Upper lobe of left lung (tissue), 6 donors: ENCODE results near the gene CAPN3. TPM values are rescaled to one million over a fixed set of nuclear protein-coding genes. Genes with fewer than 3 reads are reported as not detected.
A peak's percentile ranks its signal among the peaks of the same experiment; 100 is the strongest.

Experiments
- ATAC-seq, 2 donors: fragments of 200-7000 bp; cut with Tn5 transposase; one replicate each; pipeline ENCODE4 v1.9.1; 2022; ENCODE audit warnings: mild to moderate bottlenecking in 2 of 2, moderate library complexity in 2 of 2; ENCODE audit not compliant: low FRiP score in 2 of 2
- DNase-seq, 2 donors: peaks; one replicate each; pipeline ENCODE4 v3.0.0-alpha.2; 2019 to 2020
- H3K27ac ChIP-seq, 4 donors: fragments of 200-600 bp; sonication (generic); one replicate each; pipeline ENCODE4 v1.5.1; 2016 to 2019
- H3K27me3 ChIP-seq, 4 donors: fragments of 200-600 bp; sonication (generic); one replicate each; pipeline ENCODE4 v1.5.1; 2017 to 2019
- H3K36me3 ChIP-seq, 4 donors: fragments of 200-600 bp; sonication (generic); one replicate each; pipeline ENCODE4 v1.5.1; 2016 to 2019
- H3K4me1 ChIP-seq, 4 donors: fragments of 200-600 bp; sonication (generic); one replicate each; pipeline ENCODE4 v1.5.1; 2018 to 2019
- H3K4me3 ChIP-seq, 4 donors: fragments of 200-600 bp; sonication (generic); one replicate each; pipeline ENCODE4 v1.5.1; 2017 to 2019; ENCODE audit warnings: mild to moderate bottlenecking in 2 of 4, moderate library complexity in 1 of 4
- H3K9me3 ChIP-seq, 4 donors: fragments of 200-600 bp; sonication (generic); one replicate each; pipeline ENCODE4 v1.5.1; 2018 to 2019
- CTCF ChIP-seq, 6 experiments: fragments of 450-650 bp in 4 of 6; fragments of 200-600 bp in 2 of 6; sonication (generic) in 2 of 6; IDR thresholded peaks; one replicate each; pipeline ENCODE4 v1.5.1; 2016 to 2019; ENCODE audit warnings: antibody characterized with exemption in 6 of 6
- EP300 ChIP-seq, 4 donors: sonication (generic); formaldehyde crosslinking; IDR thresholded peaks; one replicate each; pipeline ENCODE4 v1.5.1; 2017; ENCODE audit warnings: antibody characterized with exemption in 4 of 4, control low read depth in 2 of 4
- POLR2A ChIP-seq, 4 donors: fragments of 450-650 bp; IDR thresholded peaks; one replicate each; pipeline ENCODE4 v1.5.1; 2016 to 2017; ENCODE audit warnings: antibody characterized with exemption in 4 of 4, mild to moderate bottlenecking in 2 of 4
- POLR2AphosphoS5 ChIP-seq, 2 donors: sonication (generic); formaldehyde crosslinking; IDR thresholded peaks; one replicate each; pipeline ENCODE4 v1.5.1; 2017; ENCODE audit warnings: antibody characterized with exemption in 2 of 2
- WGBS, 2 donors: methylation state at CpG; one replicate each; pipeline ENCODE4 v1.1.5; 2017 to 2018; 5-methylcytosine and 5-hydroxymethylcytosine counted together
- total RNA-seq, 6 donors: library from RNA; depleted of rRNA in 4 of 6; stranded (reverse); fragments of >200 nt in 4 of 6; gene quantifications; one replicate each; pipeline versions ENCODE4 v1.1.0 to v1.2.1, GENCODE V29; 2016 to 2021
- donor health status: DM: no; HTN: no; CAD: no; lungs with moderate emphysema.
- donor health status: DM: no; HTN: yes; CAD: no; lungs with severe emphysema.

CAPN3 gene
- total RNA-seq, 6 donors from 2014 or later: 24.0 to 369 (median 54.3) TPM

DNA sequence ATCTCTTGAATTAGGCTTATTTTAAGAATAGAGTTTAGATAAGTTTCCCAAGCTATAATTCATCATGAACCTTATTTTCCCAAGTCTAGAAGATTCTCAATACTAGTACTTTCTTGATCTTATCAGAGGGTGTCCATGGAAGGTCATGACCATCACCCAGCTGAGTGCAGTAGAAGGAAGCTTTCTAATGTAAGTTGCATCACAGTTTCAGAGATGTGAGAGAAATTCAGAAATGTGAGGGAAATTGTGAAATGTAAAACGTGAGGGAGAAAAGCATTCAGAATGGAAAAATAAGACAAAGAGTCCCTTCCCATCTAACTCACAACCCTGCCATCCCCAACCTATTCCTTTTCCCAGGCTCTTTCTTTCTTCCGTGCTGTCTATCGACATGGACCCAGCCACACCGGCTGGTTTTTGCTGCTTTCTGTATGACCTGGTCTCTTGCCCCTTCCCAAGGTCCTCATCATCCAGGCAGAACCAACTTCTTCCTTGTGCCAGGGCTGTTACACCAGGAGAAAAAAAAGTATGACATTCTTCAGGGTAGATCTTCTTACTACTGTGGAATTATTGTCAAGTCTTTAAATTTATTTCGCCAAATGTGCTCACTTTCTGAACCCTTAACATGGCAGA, 6.7 kb downstream of the CAPN3 start:
- Histone ChIP-seq H3K4me1 (peaks cover 0 to 14% (median 9%) of the 10 kb centered on the region in 4 donors), H3K27me3 (no peaks in the 10 kb centered on the region), H3K9me3 (no peaks in the 10 kb centered on the region), H3K36me3 (peaks cover 0 to 4% (median 0%) of the 10 kb centered on the region in 4 donors), H3K4me3 (no peak overlapping the region), H3K27ac (peak overlapping the region in 1 of 4 donors; percentile 53)
- no peak for TF ChIP-seq POLR2A (IDR thresholded peaks at IDR 0.05)
- no peak for ATAC-seq
- 85 to 86% methylated on average over 5 of the region's 5 CpGs for WGBS, 2 donors
- no peak for DNase-seq

DNA sequence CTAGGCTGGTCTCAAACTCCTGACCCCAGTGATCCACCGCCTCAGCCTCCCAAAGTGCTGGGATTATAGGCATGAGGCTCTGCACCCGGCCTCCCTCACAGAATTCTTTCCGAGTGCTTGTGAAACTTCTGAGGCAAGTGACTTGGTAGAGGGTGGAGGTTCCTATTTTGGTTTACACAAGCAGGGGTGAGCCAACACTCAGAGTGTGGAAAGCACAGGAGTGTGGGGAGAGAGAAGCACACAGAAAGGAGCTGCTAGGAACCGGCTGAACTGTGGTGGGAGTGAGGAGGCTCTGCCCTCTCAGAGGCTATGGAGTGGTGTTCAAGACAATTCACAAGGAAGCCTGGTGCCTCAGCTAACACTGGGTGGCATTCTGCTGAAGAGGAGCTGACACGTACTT, 7.7 kb downstream of the CAPN3 start:
- Histone ChIP-seq H3K4me3 (no peak overlapping the region), H3K27ac (peak overlapping the region in 2 of 4 donors; percentile 37 to 53), H3K4me1 (peaks cover 0 to 14% (median 9%) of the 10 kb centered on the region in 4 donors), H3K36me3 (no peaks in the 10 kb centered on the region), H3K27me3 (no peaks in the 10 kb centered on the region), H3K9me3 (no peaks in the 10 kb centered on the region)
- WGBS, 2 donors: 32 to 34% methylated on average over 4 to 5 of the region's 5 CpGs
- DNase-seq: peak in 1 of 2 donors; percentile 79
- ATAC-seq: peak; percentile 65 to 71
- peak in 1 of 2 donors; percentile 51 for TF ChIP-seq POLR2AphosphoS5 (IDR thresholded peaks at IDR 0.05)
- TF ChIP-seq EP300 (IDR thresholded peaks at IDR 0.05): no peak

GRCh38 chr15:42368096-42368495, 8.8 kb downstream of the CAPN3 start:
- Histone ChIP-seq H3K36me3 (no peaks in the 10 kb centered on the region), H3K4me3 (no peak overlapping the region), H3K4me1 (peaks cover 0 to 14% (median 9%) of the 10 kb centered on the region in 4 donors), H3K9me3 (no peaks in the 10 kb centered on the region), H3K27ac (no peak overlapping the region), H3K27me3 (no peaks in the 10 kb centered on the region)
- TF ChIP-seq CTCF (IDR thresholded peaks at IDR 0.05) (no peak), POLR2AphosphoS5 (IDR thresholded peaks at IDR 0.05) (no peak), POLR2A (IDR thresholded peaks at IDR 0.05) (no peak), EP300 (IDR thresholded peaks at IDR 0.05) (no peak)
- WGBS, 2 donors: 84 to 87% methylated on average over 3 of the region's 3 CpGs
- DNase-seq (no peak), ATAC-seq (no peak)

- WGBS, 2 donors: 74 to 75% methylated on average over 2 of the region's 2 CpGs
- ATAC-seq (no peak), DNase-seq (no peak)
- Histone ChIP-seq H3K4me3 (no peak overlapping the region), H3K9me3 (no peaks in the 10 kb centered on the region), H3K27ac (no peak overlapping the region), H3K36me3 (no peaks in the 10 kb centered on the region), H3K4me1 (peaks cover 0 to 11% (median 9%) of the 10 kb centered on the region in 4 donors), H3K27me3 (no peaks in the 10 kb centered on the region)
- no peak for TF ChIP-seq POLR2AphosphoS5 (IDR thresholded peaks at IDR 0.05)
- no peak for TF ChIP-seq CTCF (IDR thresholded peaks at IDR 0.05)
- TF ChIP-seq EP300 (IDR thresholded peaks at IDR 0.05): no peak
- no peak for TF ChIP-seq POLR2A (IDR thresholded peaks at IDR 0.05)
Measured at GRCh38 chr15:42371096-42371495, 11.8 kb downstream of the CAPN3 start.

DNA sequence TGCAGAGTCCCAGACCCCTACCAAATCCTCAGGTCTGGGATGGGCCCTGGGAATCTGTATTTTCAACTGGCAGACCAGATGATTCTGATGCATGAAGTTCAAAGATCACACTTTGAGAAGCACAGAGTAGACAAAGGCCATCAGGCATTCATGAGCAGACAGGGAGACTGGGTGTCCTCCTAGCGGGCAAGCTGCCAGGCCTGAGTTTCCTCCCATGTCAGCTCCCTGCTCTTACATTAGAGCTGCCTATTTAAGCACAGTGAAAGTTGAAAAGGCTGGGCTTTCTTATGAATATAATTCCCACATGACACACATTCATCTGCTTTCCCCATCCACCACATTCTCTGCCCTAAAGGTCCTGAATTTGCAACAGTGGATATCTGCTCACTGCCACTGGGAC, 14.0 kb downstream of the CAPN3 start:
- Histone ChIP-seq H3K27ac (no peak overlapping the region), H3K4me1 (no peaks in the 10 kb centered on the region), H3K27me3 (no peaks in the 10 kb centered on the region), H3K4me3 (no peak overlapping the region), H3K9me3 (peaks cover 0 to 4% (median 0%) of the 10 kb centered on the region in 4 donors), H3K36me3 (no peaks in the 10 kb centered on the region)
- WGBS, 2 donors: 75 to 80% methylated on average over 1 of the region's 1 CpG
- DNase-seq (no peak), ATAC-seq (no peak)
- TF ChIP-seq CTCF (IDR thresholded peaks at IDR 0.05): no peak
- TF ChIP-seq POLR2A (IDR thresholded peaks at IDR 0.05): no peak
- no peak for TF ChIP-seq POLR2AphosphoS5 (IDR thresholded peaks at IDR 0.05)
- TF ChIP-seq EP300 (IDR thresholded peaks at IDR 0.05): no peak

GRCh38 chr15:42373936-42374335, 14.6 kb downstream of the CAPN3 start:
- 84 to 98% methylated on average over 4 of the region's 4 CpGs for WGBS, 2 donors
- DNase-seq: no peak
- TF ChIP-seq POLR2A (IDR thresholded peaks at IDR 0.05) (no peak), POLR2AphosphoS5 (IDR thresholded peaks at IDR 0.05) (no peak), CTCF (IDR thresholded peaks at IDR 0.05) (no peak), EP300 (IDR thresholded peaks at IDR 0.05) (no peak)
- no peaks in the 10 kb centered on the region for H3K4me1 ChIP-seq
- H3K27ac ChIP-seq: no peak overlapping the region
- peak in 1 of 2 donors; percentile 66 for ATAC-seq
- peaks cover 0 to 4% (median 0%) of the 10 kb centered on the region in 4 donors for H3K9me3 ChIP-seq
- no peaks in the 10 kb centered on the region for H3K36me3 ChIP-seq
- H3K4me3 ChIP-seq: no peak overlapping the region
- no peaks in the 10 kb centered on the region for H3K27me3 ChIP-seq
